GM18907 (cell line): ENCODE data around the gene LAMP2.

Source experiments
- ATAC-seq: cut with Tn5 transposase; IDR thresholded peaks from one replicate; pipeline ENCODE4 v1.9.1; 2021; ENCODE audit warnings: mild to moderate bottlenecking, moderate library complexity; ENCODE audit not compliant: unreplicated experiment

Gene LAMP2

GRCh38 chrX:120457766-120458180 is 11.3 kb downstream of the LAMP2 start:
- ATAC-seq, result peak; percentile 93

- no peak for ATAC-seq
Observed at GRCh38 chrX:120456973-120457372, 12.1 kb downstream of the LAMP2 start.

- no peak for ATAC-seq
Observed at GRCh38 chrX:120453985-120454384, 15.1 kb downstream of the LAMP2 start.

GRCh38 chrX:120452131-120452530 is 17.0 kb downstream of the LAMP2 start:
- ATAC-seq, result peak; percentile 48

GRCh38 chrX:120450163-120450562 is 18.9 kb downstream of the LAMP2 start:
- ATAC-seq, result no peak

GRCh38 chrX:120446498-120446897 is 22.6 kb downstream of the LAMP2 start:
- ATAC-seq, result no peak

GRCh38 chrX:120439921-120440320 is 29.2 kb downstream of the LAMP2 start:
- ATAC-seq, result no peak

- ATAC-seq, result peak; percentile 87
Observed at GRCh38 chrX:120429776-120430540, 39.1 kb downstream of the LAMP2 start.

- ATAC-seq, result no peak
Observed at GRCh38 chrX:120428309-120428708, 40.8 kb downstream of the LAMP2 start.

- no peak for ATAC-seq
Observed at GRCh38 chrX:120426599-120426998, 42.5 kb downstream of the LAMP2 start.

- peak; percentile 64 for ATAC-seq
Observed at GRCh38 chrX:120419463-120419862, 49.6 kb downstream of the LAMP2 start.

GRCh38 chrX:120408168-120408567 is 60.9 kb downstream of the LAMP2 start:
- no peak for ATAC-seq

- ATAC-seq, result no peak
Observed at GRCh38 chrX:120406638-120407037, 62.5 kb downstream of the LAMP2 start.

- no peak for ATAC-seq
Observed at GRCh38 chrX:120402369-120402768, 66.7 kb downstream of the LAMP2 start.

- ATAC-seq, result no peak
Observed at GRCh38 chrX:120401301-120401700, 67.8 kb downstream of the LAMP2 start.

- ATAC-seq, result peak; percentile 67
Observed at GRCh38 chrX:120380699-120381098, 88.4 kb downstream of the LAMP2 start.

- no peak for ATAC-seq
Observed at GRCh38 chrX:120379937-120380681, 89.0 kb downstream of the LAMP2 start.

- no peak for ATAC-seq
Observed at GRCh38 chrX:120378570-120378969, 90.5 kb downstream of the LAMP2 start.
